ENCODE data around the gene SIN3B.
A peak's percentile ranks its signal among the peaks of the same experiment; 100 is the strongest.

The SIN3B gene

GRCh38 chr19:16891696-16892382, 62.6 kb downstream of the SIN3B start:
- H3K4me1 Mint-ChIP-seq (ENCODE audit: low read depth) = peaks cover 56% of the 10 kb centered on the region
- H3K4me3 Mint-ChIP-seq = no peak overlapping the region
- H3K36me3 Mint-ChIP-seq (ENCODE audit: low read depth) = no peaks in the 10 kb centered on the region
- peaks cover 87% of the 10 kb centered on the region for H3K27me3 Mint-ChIP-seq
- H3K27ac Mint-ChIP-seq = no peak overlapping the region
- H3K9me3 Mint-ChIP-seq = no peaks in the 10 kb centered on the region
- intact Hi-C loops (cut with micrococcal nuclease) = no loop called here

- Mint-ChIP-seq H3K27me3 (peaks cover 82% of the 10 kb centered on the region), H3K9me3 (no peaks in the 10 kb centered on the region), H3K4me1 (ENCODE audit: low read depth) (peaks cover 52% of the 10 kb centered on the region), H3K27ac (no peak overlapping the region), H3K4me3 (no peak overlapping the region), H3K36me3 (ENCODE audit: low read depth) (no peaks in the 10 kb centered on the region)
- intact Hi-C loops (cut with micrococcal nuclease) = no loop called here
Observed at GRCh38 chr19:16892436-16892835, 63.2 kb downstream of the SIN3B start.

- Mint-ChIP-seq H3K36me3 (ENCODE audit: low read depth) (no peaks in the 10 kb centered on the region), H3K27ac (peak overlapping the region; percentile 50)
Observed at GRCh38 chr19:16892868-16893685, 63.9 kb downstream of the SIN3B start.

GRCh38 chr19:16893686-16893989, 64.4 kb downstream of the SIN3B start:
- Mint-ChIP-seq H3K27me3 (peaks cover 73% of the 10 kb centered on the region), H3K9me3 (no peaks in the 10 kb centered on the region), H3K4me1 (ENCODE audit: low read depth) (peaks cover 50% of the 10 kb centered on the region), H3K27ac (peak overlapping the region; percentile 50), H3K36me3 (ENCODE audit: low read depth) (no peaks in the 10 kb centered on the region), H3K4me3 (no peak overlapping the region)
- intact Hi-C loops (cut with micrococcal nuclease) = no loop called here

More at GRCh38 chr19:16892868-16893685, 63.9 kb downstream of the SIN3B start:
- intact Hi-C loops (cut with micrococcal nuclease) = no loop called here
- Mint-ChIP-seq H3K27me3 (peaks cover 75% of the 10 kb centered on the region), H3K4me3 (no peak overlapping the region), H3K4me1 (ENCODE audit: low read depth) (peaks cover 49% of the 10 kb centered on the region), H3K9me3 (no peaks in the 10 kb centered on the region)

GRCh38 chr19:16894080-16894479, 64.9 kb downstream of the SIN3B start:
- H3K36me3 Mint-ChIP-seq (ENCODE audit: low read depth) = no peaks in the 10 kb centered on the region
- peaks cover 49% of the 10 kb centered on the region for H3K4me1 Mint-ChIP-seq (ENCODE audit: low read depth)
- no peaks in the 10 kb centered on the region for H3K9me3 Mint-ChIP-seq
- intact Hi-C loops (cut with micrococcal nuclease) = no loop called here
- peak overlapping the region; percentile 50 for H3K27ac Mint-ChIP-seq
- peaks cover 73% of the 10 kb centered on the region for H3K27me3 Mint-ChIP-seq
- H3K4me3 Mint-ChIP-seq = no peak overlapping the region

- Mint-ChIP-seq H3K4me3 (peak overlapping the region; percentile 72), H3K27me3 (peaks cover 58% of the 10 kb centered on the region), H3K36me3 (ENCODE audit: low read depth) (no peaks in the 10 kb centered on the region), H3K27ac (no peak overlapping the region), H3K9me3 (no peaks in the 10 kb centered on the region), H3K4me1 (ENCODE audit: low read depth) (peaks cover 55% of the 10 kb centered on the region)
- intact Hi-C loops (cut with micrococcal nuclease) = loop anchor here (5.0 kb wide), 2 partner anchors 63 to 332 kb away; partner anchors contain the start of gene OCEL1
Observed at GRCh38 chr19:16895467-16896145, 66.4 kb downstream of the SIN3B start.

GRCh38 chr19:16896146-16897028, 67.2 kb downstream of the SIN3B start:
- H3K27me3 Mint-ChIP-seq = peaks cover 54% of the 10 kb centered on the region
- no peaks in the 10 kb centered on the region for H3K36me3 Mint-ChIP-seq (ENCODE audit: low read depth)
- H3K4me1 Mint-ChIP-seq (ENCODE audit: low read depth) = peaks cover 58% of the 10 kb centered on the region
- peak overlapping the region; percentile 78 for H3K27ac Mint-ChIP-seq
- no peaks in the 10 kb centered on the region for H3K9me3 Mint-ChIP-seq
- intact Hi-C loops (cut with micrococcal nuclease) = loop anchor here (5.0 kb wide), 2 partner anchors 64 to 331 kb away; partner anchors contain the start of gene OCEL1
- peak overlapping the region; percentile 72 for H3K4me3 Mint-ChIP-seq

GRCh38 chr19:16897029-16897855, 68.0 kb downstream of the SIN3B start:
- Mint-ChIP-seq H3K9me3 (no peaks in the 10 kb centered on the region), H3K27me3 (peaks cover 47% of the 10 kb centered on the region), H3K27ac (peak overlapping the region; percentile 78), H3K4me1 (ENCODE audit: low read depth) (peaks cover 64% of the 10 kb centered on the region), H3K4me3 (peak overlapping the region; percentile 68), H3K36me3 (ENCODE audit: low read depth) (no peaks in the 10 kb centered on the region)
- intact Hi-C loops (cut with micrococcal nuclease) = loop anchor here (5.0 kb wide), 2 partner anchors 65 to 330 kb away; partner anchors contain the start of gene OCEL1

GRCh38 chr19:16897856-16898161, 68.6 kb downstream of the SIN3B start:
- peak overlapping the region; percentile 68 for H3K4me3 Mint-ChIP-seq

GRCh38 chr19:16898361-16899015, 69.3 kb downstream of the SIN3B start:
- peak overlapping the region; percentile 78 for H3K27ac Mint-ChIP-seq
- H3K4me1 Mint-ChIP-seq (ENCODE audit: low read depth) = peaks cover 59% of the 10 kb centered on the region
- H3K36me3 Mint-ChIP-seq (ENCODE audit: low read depth) = no peaks in the 10 kb centered on the region

More at GRCh38 chr19:16897856-16898161, 68.6 kb downstream of the SIN3B start:
- peaks cover 64% of the 10 kb centered on the region for H3K4me1 Mint-ChIP-seq (ENCODE audit: low read depth)
- H3K27ac Mint-ChIP-seq = peak overlapping the region; percentile 78
- intact Hi-C loops (cut with micrococcal nuclease) = loop anchor here (2.0 to 5.0 kb wide), 3 partner anchors 66 to 329 kb away; partner anchors contain the start of gene OCEL1
- no peaks in the 10 kb centered on the region for H3K36me3 Mint-ChIP-seq (ENCODE audit: low read depth)
- no peaks in the 10 kb centered on the region for H3K9me3 Mint-ChIP-seq
- H3K27me3 Mint-ChIP-seq = peaks cover 45% of the 10 kb centered on the region

GRCh38 chr19:16899566-16900075, 70.4 kb downstream of the SIN3B start:
- intact Hi-C loops (cut with micrococcal nuclease) = loop anchor here (2.0 to 5.0 kb wide), 4 partner anchors 67 to 328 kb away; partner anchors contain the start of gene OCEL1
- H3K27me3 Mint-ChIP-seq = peaks cover 31% of the 10 kb centered on the region
- no peak overlapping the region for H3K4me3 Mint-ChIP-seq
- no peaks in the 10 kb centered on the region for H3K36me3 Mint-ChIP-seq (ENCODE audit: low read depth)
- H3K27ac Mint-ChIP-seq = peak overlapping the region; percentile 35
- no peaks in the 10 kb centered on the region for H3K9me3 Mint-ChIP-seq
- H3K4me1 Mint-ChIP-seq (ENCODE audit: low read depth) = peaks cover 48% of the 10 kb centered on the region

More at GRCh38 chr19:16898361-16899015, 69.3 kb downstream of the SIN3B start:
- intact Hi-C loops (cut with micrococcal nuclease) = loop anchor here (2.0 to 5.0 kb wide), 3 partner anchors 66 to 329 kb away; partner anchors contain the start of gene OCEL1
- peak overlapping the region; percentile 68 for H3K4me3 Mint-ChIP-seq
- H3K27me3 Mint-ChIP-seq = peaks cover 38% of the 10 kb centered on the region
- H3K9me3 Mint-ChIP-seq = no peaks in the 10 kb centered on the region

Data from dendritic cell treated with granulocyte-macrophage colony-stimulating factor and Interleukin-4, amounts not matched to agents 40 ng/mL and 50 ng/mL, for 4 days (primary cell).